Stimulated activated naive CD4-positive, alpha-beta T cell treated with Interleukin-2 at 50 U/mL for 16 hours (primary cell): Measurements from ENCODE around the gene MACF1.

Source experiments
- DNase-seq: peaks from one replicate; lab custom pipeline; 2025; lab: John Stamatoyannopoulos, UW

MACF1 gene

DNA sequence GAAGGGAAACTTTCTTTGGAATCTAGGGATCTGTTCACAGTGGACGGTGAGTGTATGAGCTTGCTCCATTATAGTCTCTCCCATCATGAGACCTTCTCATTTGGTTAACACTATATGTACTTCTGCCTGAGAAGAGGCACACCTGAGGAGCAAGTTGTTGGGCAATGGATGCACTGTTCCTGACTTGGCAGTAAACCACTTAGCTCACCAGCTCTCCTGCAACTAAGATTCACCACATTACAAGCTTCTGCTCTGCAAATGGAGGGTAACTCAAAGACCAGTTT, 10.2 kb downstream of the MACF1 start:
- no peak for DNase-seq

DNA sequence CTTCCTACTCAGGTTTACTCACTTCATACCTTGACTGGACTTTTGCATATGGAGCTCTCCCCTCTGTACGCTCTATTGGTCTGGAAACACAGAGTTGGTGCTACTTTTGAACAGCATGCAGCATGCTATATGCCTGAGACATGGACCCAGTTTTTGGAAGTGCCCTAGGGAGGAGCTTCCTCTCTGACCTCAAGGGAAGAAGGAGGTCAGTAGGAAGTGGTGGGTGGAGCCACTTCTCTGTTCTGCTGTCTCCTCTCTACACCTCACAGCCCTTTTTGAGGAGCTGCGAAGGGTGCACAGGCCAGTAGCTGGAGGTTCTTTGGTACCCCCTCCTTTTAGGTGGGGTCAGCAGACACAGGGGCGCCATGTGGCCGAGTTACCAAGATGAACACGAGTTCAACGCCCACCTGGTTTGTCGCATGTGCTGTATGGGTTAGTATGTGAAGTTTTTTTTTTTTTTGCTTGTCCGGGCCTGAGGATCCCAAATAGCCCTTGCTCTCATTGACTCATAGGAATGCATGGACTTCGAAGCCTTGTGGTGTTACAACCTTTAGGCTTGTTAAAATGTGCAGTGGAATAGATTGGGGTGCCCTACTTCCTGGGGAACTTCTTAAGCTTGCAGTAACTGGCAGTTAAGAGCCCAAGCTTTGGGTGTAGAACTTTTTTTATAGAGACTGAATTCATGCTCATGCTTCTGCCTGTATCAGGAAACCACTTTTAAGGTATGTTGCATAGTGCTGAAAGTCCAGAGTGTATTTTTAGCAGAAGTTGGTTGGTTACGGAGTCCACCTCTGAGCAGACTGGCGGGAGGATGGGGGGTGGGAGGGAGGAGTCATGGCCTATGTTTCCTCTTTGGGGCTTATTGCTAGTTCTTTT, 10.7 kb downstream of the MACF1 start:
- peak; percentile 22 for DNase-seq

DNA sequence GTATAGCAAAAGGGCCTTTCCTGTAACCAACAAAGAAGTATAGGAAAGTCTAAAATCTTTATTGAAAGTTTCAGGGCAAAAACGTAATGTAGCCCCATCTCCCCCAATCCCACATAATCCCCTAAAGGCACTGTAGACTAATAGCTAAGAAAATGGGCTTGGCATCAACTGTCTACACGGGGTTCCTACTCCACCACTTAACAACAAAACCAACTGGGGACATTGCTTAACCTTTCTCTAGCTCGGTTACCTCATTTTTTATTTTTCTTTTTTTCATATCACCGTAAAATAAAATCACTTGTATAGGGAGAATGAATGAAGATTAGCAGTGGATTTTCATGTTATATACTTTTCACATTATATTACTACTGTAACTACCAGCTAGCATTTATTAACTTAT, 12.3 kb downstream of the MACF1 start:
- no peak for DNase-seq

DNA sequence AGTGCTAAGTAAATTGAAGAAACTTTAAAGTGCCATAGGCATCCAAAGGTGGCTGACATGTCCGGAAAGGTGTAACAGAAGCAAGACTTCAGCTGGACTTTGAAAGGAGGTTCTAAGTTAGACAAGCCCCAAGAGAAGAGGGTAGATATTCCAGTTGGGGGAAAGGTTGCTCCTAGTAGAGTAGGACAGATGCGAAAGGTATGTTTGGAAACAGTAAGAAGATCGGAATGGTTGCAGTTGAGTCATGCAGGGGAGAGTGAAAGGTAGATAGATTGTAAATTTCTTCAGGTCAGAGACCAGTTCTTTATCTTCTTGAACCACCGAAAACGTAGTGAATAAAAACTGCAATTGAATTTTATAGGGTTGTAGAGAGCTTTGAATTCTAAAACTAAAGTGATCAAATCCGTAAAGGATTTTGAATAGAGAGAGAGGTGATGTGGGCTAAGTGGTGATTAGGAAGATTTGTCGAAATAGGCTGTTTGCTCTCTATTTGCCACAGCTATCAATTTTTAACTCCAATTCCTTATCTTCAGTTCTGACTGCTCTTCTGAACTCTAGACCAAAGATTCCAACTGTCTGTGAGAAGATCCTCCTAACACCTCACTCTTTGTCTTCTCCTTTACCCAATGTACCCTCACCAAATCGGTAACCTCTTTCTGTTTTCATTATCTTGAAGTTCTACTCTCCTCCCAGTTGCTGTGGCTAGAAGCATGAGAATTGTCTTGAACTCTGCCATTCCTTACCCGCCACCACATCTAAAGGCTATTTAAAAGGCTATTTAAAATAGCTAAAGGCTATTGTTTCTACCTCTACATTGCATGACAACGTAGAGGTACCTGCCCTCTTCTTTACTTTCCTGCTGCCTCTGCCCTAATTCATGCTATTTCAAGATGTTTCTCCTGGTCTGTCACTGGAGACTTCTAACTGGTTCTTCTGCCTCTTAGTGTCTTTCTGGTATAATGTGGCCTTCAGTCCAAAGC, 16.7 kb downstream of the MACF1 start:
- no peak for DNase-seq

DNA sequence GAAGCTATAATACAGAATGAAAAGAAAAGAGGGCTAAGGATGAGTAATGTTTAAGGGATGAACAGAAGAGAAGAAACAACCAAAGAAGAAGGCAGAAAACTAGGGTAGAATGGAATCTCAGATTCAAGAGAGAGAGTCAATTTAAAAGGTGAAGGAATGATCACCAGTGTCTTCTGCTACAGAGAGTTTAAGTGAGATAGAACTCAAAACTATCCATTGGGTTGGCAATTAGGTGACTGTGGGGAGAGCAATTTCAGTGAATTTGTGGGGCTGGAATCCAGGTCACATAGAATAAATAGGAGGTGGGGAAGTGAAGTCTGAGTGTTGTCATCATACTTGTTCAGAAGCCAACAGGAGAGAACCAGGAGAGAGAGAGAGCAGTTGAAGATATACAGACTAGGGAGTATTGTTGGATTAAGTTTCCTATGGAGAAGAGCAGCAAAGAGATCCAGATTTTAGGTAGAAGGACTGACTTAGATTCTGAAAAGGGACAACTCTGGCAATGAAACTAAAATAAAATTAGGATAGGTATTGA, 19.9 kb downstream of the MACF1 start:
- no peak for DNase-seq

DNA sequence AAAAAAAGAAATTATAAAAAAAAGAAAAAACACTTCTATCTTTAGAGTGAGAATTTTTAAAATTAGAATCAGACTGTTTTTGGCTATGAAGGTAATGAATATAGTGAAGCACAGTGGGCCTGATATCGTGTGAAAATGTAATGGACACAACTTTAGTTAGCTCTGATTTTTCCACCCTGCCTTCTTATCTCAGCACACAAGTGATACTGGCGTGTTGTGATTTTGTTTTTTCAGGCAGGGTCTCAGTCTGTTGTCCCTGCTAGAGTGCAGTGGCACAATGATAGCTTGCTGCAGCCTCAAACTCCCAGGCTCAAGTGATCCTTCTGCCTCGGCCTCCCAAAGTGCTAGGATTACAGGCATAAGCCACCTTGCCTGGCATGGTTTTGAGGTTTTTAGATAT, 22.3 kb downstream of the MACF1 start:
- no peak for DNase-seq

DNA sequence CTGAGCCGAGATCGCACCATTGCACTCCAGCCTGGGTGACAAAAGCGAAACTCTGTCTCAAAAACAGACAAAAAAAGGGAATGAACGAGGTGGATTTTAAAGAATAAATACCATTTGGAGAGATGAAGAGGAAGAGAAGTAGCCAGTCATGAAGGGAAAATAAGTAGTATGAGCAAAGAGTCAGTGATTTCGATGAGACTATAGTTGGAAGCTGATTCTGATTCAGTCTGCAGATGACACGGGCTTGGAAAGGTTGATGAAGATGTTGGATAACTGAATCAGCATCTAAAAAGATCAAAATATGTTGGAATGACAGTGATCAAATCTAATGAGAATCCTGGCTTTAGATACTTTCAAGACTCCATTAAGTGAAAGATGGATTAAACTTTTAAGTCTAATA, 23.8 kb downstream of the MACF1 start:
- no peak for DNase-seq

DNA sequence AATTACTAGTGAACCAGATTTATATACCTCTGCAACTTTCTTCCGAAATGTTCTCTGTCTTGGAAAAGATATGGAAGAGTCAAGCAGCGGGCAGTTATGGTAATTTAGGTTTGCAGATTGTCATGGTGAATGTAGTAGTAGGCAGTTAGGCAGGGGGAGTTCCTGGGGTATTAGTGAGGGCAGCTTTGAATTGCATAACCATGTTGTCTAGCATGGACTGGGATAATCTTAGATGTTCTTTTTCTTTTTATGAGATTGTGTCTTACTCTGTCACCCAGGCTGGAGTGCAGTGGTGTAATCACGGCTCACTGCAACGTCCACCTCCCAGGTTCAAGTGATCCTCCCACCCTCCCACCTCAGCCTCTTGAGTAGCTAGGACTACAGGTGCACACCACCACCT, 25.0 kb downstream of the MACF1 start:
- no peak for DNase-seq

DNA sequence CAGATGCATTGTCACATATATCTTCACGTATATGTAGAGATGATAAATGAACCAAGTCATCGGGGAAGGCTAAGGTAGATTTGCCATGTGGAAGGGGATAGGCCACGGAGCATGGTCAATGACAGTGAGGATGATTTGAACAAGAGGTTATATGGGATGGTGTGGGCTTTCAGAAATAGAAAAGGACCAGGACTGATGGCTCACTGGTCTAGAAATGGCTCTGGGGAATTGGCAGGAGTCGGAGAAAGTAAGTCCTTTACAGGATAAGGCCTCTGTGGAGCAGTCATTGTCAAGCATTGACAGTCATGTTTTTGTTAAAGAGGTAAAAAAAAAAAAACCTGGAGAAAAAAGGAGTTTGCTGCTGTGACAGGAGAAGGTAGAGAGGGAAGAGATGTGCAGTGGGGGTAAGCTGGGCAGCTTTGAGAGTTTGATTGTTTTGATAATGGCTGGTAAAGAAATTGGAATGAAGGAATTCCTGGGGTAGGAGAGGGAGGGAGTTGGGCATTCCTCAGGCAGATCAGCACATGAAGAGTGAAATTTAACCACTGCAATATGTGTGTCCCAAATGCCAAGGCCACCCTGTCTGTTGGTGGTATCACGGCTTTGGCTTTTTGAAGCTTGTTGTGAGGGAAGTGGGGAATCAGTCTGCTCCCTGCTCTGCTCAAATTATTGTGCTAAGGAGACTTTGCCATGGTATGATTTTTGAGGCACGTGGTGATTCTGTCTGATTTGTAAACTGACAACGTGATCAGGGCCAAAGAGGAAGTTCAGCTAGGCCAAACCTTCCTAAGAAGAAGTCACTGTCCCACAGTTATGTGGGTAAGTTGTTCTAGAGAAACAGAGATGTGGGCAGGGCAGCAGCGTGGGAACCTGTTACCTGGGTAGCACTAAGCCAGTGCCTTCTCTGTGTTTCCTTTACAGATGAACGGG, 26.0 kb downstream of the MACF1 start:
- peak; percentile 33 for DNase-seq

DNA sequence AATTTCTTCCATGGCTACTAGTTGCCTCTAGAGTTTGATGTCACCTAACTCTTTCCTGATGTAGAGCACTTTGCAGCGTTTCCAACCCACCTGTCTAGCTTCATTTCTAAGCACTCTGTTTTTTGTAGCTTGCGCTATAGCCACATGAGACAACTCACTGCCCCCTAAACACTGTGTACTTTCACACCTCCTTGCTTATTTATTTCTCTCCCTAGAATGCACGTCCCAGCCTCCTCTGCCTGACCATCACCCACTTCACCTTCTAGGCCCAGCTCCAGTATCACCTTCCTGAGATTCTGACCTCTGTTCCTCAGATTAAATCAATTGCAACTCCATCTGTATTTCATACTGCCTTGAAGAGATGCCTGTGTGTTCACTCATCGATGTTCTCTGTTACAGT, 32.5 kb downstream of the MACF1 start:
- no peak for DNase-seq

DNA sequence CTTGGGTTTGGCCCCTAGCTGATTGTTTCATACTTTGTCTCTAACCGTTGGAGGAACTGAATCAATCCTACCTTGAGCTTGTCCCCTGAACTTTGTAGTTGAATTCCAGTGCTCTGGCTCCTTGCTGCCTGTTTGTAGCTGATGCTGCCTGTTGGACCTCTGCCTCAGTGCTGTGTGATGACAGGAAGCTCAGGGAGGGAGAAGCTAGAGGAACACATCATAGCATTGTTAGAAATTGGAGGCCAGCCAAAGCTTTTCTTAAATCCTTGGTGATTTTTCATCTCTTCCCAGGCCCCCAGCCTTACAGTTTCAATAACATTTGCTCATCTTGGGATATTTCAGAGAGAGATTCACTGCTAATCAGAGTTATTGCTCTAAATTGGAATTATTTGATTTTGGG, 34.0 kb downstream of the MACF1 start:
- no peak for DNase-seq

DNA sequence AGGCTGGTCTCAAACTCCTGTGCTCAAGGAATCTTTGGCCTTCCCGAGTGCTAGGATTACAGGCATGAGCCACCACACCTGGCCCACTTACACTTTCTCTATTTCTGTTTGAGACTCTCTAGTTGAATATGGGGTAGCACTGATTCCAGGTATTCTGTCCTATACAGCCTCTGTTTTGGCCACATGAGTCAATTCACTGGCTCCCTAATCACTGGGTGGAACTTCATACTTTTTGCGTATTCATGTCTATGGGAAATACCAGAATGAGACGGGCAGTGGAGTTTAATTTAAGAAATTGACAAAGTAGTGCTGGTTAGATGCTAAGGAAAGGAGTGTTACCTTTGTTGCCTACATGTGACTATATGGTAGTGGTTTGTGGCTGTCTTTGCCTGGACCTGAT, 35.5 kb downstream of the MACF1 start:
- DNase-seq: no peak

DNA sequence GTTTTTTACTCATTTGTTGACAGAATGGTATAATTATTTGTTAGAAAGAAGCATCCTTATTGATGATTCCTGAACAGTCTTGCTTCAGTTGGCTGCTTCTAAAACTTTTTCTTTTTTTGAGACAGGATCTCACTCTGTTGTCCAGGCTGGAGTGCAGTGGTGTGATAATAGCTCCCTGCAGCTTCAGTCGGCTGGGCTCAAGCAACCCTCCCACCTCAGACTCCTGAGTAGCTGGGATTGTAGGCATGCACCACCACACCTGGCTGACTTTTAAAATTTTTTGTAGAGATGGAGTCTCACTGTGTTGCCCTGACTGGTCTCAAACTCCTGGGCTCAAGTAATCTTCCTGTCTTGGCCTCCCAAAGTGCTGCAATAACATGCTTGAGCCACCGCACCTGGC, 38.8 kb downstream of the MACF1 start:
- no peak for DNase-seq

DNA sequence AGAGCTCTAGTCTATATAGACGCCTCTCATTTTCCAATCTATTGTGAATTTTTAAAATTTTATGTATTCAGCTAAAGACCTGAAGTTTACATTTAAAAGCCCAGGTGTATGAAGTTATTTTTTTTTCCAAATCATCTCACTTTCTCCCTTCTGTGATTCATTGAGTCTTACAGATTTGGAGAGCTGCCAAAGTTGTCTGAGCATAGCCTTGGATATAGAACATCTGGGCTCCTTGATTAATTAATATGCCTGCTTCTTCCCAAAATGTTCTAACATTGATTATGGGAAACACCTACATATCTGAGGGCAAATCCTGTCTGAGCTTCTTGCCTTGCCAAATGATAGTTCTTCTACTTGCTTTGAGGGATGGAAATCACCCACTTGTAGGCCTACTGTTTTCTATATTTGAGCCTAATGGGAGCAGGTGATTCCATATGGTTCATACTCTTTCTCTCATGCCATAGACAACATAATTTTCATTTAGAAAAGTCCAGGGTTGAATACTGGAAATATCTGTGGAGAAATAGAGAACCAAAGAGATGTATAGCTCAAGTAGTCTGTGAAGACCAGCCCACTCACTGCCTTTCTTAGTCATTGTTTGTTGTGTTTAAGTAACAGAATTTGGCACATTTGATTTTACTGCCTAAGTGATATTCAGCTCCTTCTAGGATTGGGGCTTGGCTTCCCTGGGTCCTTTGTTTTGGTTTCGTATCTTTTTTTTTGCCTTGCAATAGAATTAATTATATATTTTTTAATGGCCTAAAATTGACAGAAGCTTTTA, 46.2 kb downstream of the MACF1 start:
- no peak for DNase-seq

DNA sequence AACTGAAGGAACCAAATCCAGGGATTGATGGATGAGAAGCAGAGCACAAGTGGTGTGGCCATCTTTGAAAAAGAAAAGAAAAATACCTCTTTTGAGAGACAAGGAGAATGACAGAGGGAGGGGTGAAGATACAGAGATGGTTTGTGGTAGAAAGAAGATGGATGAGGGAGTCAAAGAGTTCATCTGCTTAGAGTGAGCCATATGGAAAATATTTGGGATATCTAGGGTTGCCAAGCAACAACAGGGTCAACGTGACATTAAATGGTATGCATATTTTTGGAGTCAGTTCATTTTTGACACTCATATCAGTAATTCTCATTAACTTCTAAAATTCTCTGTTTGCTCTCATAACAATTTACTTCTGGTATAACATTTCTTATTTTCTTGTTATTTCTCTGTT, 50.7 kb downstream of the MACF1 start:
- DNase-seq: no peak

DNA sequence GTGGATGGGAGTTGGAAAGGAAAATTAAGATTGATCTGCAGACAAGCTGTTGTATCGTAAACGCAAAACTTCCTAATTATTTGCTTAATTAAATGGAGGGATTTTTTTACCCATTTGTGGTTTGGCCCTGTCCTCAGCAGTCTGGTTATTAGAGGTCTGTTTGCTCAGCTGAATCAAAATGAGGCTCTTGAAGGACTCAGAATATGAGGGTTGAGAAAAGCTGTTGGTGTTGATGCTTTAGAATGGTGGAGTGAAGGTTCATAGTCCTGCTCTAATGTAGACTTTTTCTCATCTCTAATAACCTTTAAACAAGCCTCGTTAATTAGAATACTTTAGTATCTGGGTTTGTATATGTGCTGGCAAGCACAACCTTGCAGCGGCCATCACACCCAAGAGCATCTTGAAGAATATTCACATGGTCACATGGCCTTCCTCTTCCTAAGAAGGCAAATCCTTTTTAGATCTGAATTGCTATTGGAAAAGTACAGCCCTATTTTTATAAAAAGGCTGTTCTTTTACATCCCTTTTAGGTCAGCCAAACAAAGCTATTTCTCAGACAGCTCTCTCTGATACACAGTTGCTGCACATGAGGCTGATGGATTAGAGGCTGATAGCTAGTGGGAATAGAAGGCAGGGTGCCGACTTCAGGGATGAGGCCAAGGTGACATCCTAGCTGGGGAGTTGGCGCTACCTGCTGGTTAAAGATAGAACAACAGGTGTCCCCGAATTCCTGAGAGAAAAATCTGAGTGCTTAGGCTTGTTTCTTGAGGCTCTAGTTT, 53.8 kb downstream of the MACF1 start:
- DNase-seq: peak; percentile 40

DNA sequence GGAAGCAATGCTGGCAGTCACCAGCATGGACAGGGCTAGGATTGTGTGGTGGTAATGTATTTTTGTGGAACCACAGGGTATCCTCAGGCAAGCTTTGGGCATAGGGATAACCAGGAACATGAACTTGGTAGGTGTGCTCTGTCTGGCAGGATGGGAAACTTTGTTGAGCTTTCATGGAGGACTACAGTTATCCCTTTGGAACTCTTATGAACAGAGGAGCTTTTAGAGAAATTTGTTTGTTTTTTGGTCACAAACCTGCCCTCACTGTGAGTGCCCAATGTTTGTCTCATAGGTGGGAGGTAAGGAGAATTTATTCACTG, 54.4 kb downstream of the MACF1 start:
- no peak for DNase-seq

DNA sequence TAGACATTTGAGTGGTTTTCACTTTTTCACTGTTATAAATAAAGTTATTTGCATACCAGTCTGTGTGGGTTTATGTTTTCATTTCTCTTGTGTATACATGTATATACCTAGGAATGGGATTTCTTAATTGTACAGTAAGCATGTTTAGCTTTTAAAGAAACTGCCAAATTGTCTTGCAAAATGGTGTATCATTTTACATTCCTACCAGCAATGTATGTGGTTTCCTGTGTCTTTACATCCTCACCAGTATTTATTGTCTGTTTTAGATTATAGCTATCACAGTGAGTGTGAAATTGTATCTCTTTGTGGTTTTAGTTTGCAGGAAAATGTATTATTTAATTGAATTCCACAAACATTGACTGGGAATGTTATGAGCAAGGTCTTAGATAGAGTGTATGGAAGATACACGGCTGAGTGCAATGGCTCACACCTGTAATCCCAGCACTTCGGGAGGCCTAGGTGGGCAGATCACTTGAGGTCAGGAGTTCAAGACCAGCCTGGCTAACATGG, 57.3 kb downstream of the MACF1 start:
- no peak for DNase-seq

DNA sequence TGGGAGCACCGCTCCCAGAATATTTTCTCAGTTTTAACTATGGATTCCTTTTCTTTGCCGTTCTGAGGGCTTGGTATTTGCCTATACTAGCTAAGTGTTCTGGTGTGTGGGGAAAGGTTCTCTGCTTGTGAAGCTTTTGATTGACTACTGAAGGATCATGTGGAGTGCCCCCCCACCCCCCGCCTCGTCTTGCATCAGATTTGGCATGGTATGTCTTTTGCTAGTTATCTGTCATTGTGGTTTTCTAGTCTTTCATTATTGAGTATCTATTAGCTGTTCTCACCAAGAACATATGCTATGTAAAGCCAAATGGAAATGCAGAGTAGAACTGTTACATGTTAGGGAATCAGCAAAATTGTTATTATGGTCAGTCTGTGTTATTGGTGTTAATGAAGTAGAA, 58.3 kb downstream of the MACF1 start:
- peak; percentile 62 for DNase-seq

DNA sequence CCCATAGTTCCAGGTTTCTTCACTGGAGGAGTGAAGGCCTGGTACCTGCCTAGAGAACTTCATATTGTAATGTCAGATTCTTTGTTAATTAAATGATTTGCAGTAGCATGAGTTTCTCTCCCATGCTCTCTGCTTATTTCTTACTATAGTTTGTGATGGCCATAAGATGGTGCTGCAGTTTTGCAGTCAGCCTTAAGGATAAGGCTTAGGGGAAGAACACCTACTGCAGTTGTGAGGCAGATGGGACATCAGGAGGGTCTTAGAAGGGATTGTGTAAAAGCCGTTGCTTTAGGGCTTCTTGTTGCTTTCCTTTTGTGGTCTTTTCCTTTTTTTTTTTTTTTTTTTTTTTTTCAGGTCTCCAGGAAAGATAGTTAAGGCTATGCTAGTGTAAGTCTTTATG, 61.8 kb downstream of the MACF1 start:
- DNase-seq: no peak
